H1 (cell line): ENCODE results near the gene ATP2B1. TPM values are rescaled to one million over a fixed set of nuclear protein-coding genes. Genes with fewer than 3 reads are reported as not detected.

Experiments
- CTCF ChIA-PET: fragments of 300-600 bp; sonication (Branson Sonifier 250); formaldehyde crosslinking; loops from one replicate; lab custom pipeline; 2021; ENCODE audit not compliant: partially characterized antibody; lab: Charles Lee
- POLR2A ChIA-PET: fragments of 300-600 bp; sonication (Branson Sonifier 250); formaldehyde crosslinking; loops from one replicate; lab custom pipeline; 2021; ENCODE audit warnings: inconsistent platforms; ENCODE audit not compliant: partially characterized antibody; lab: Charles Lee
- DNase-seq, 2 experiments: peaks; one replicate each; pipeline versions ENCODE4 v3.0.0 to v3.0.0-alpha.2; 2010 to 2022; ENCODE audit warnings: low spot score in 2 of 2, low read depth in 1 of 2, mixed read lengths in 1 of 2
- FAIRE-seq: peaks from 2 replicates; lab custom pipeline; 2011; peaks lifted over from hg19 to GRCh38; lab: Jason Lieb, UNC
- H2AFZ ChIP-seq: 2 replicates; pipeline ENCODE4 v1.8.1; 2012; ENCODE audit warnings: low read length, inconsistent platforms
- H2AK5ac ChIP-seq: 2 replicates; pipeline ENCODE4 v1.6.1; 2013; ENCODE audit warnings: low read depth, low read length
- H2BK120ac ChIP-seq: replicated peaks from 2 replicates; pipeline ENCODE3; 2013; ENCODE audit warnings: low read depth, low read length, inconsistent platforms
- H2BK12ac ChIP-seq: 2 replicates; pipeline ENCODE4 v1.6.1; 2013; ENCODE audit warnings: low read depth, low read length
- H2BK15ac ChIP-seq: 2 replicates; pipeline ENCODE4 v1.6.1; 2013; ENCODE audit warnings: low read length
- H2BK20ac ChIP-seq: 2 replicates; pipeline ENCODE4 v1.6.1; 2013; ENCODE audit warnings: low read length
- H2BK5ac ChIP-seq: 2 replicates; pipeline ENCODE4 v1.6.1; 2013; ENCODE audit warnings: low read depth, low read length
- H3K14ac ChIP-seq: 2 replicates; pipeline ENCODE4 v1.6.1; 2013; ENCODE audit warnings: inconsistent platforms; ENCODE audit not compliant: insufficient read length
- H3K18ac ChIP-seq: 2 replicates; pipeline ENCODE4 v1.6.1; 2013; ENCODE audit warnings: low read length; ENCODE audit errors: extremely low read depth
- H3K23ac ChIP-seq: 2 replicates; pipeline ENCODE4 v1.6.1; 2013; ENCODE audit warnings: inconsistent platforms; ENCODE audit not compliant: insufficient read length
- H3K23me2 ChIP-seq: 2 replicates; pipeline ENCODE4 v1.6.1; 2013; ENCODE audit warnings: low read depth, low read length
- H3K27ac ChIP-seq: 2 replicates; pipeline ENCODE4 v1.6.1; 2011; ENCODE audit warnings: low read depth, low read length, inconsistent platforms
- H3K27me3 ChIP-seq, 4 experiments: replicated peaks in 1 of 4; 1 replicate in 1 of 4; 2 replicates in 3 of 4; pipeline versions ENCODE4 v1.6.1 to v1.8.1; 2011 to 2013; ENCODE audit warnings: low read length in 3 of 4, mild to moderate bottlenecking in 3 of 4, inconsistent platforms in 2 of 4, mixed read lengths in 2 of 4, moderate library complexity in 1 of 4; ENCODE audit not compliant: control insufficient read depth in 3 of 4, insufficient read depth in 3 of 4; ENCODE audit errors: extremely low read depth in 1 of 4
- H3K36me3 ChIP-seq, 4 experiments: 2 replicates each; pipeline versions ENCODE4 v1.6.1 to v1.8.1; 2011 to 2013; ENCODE audit warnings: mild to moderate bottlenecking in 4 of 4, low read length in 3 of 4, moderate library complexity in 2 of 4, control low read depth in 1 of 4, inconsistent platforms in 1 of 4; ENCODE audit not compliant: insufficient read depth in 4 of 4, control insufficient read depth in 2 of 4
- H3K4ac ChIP-seq: replicated peaks from 2 replicates; pipeline ENCODE3; 2013; ENCODE audit warnings: low read length, low read depth, mixed read lengths, inconsistent platforms; ENCODE audit not compliant: insufficient read length
- H3K4me1 ChIP-seq, 4 experiments: replicated peaks in 1 of 4; 1 replicate in 1 of 4; 2 replicates in 3 of 4; pipeline versions ENCODE4 v1.6.1 to v1.8.1; 2011 to 2013; ENCODE audit warnings: low read length in 3 of 4, inconsistent platforms in 2 of 4, mixed read lengths in 1 of 4; ENCODE audit not compliant: insufficient read depth in 4 of 4, control insufficient read depth in 3 of 4
- H3K4me2 ChIP-seq, 2 experiments: 2 replicates each; pipeline versions ENCODE4 v1.6.1 to v1.8.1; 2011 to 2013; ENCODE audit warnings: low read depth in 2 of 2, low read length in 2 of 2, control low read depth in 1 of 2, inconsistent platforms in 1 of 2, mild to moderate bottlenecking in 1 of 2; ENCODE audit not compliant: insufficient read depth in 1 of 2
- H3K4me3 ChIP-seq, 4 experiments: fragments of 200-600, 300-600 bp in 1 of 4; sonication (generic), shearing (Covaris generic), sonication (Bioruptor Twin) in 1 of 4; 2 replicates each; pipeline versions ENCODE4 v1.5.1 to v1.8.1; 2011 to 2016; ENCODE audit warnings: low read length in 4 of 4, low read depth in 3 of 4, control low read depth in 2 of 4, inconsistent platforms in 2 of 4, mild to moderate bottlenecking in 2 of 4, mixed read lengths in 1 of 4, moderate library complexity in 1 of 4; ENCODE audit not compliant: insufficient read depth in 2 of 4; ENCODE audit errors: extremely low read depth in 1 of 4
- H3K56ac ChIP-seq: replicated peaks from 2 replicates; pipeline ENCODE3; 2013; ENCODE audit warnings: low read depth, mild to moderate bottlenecking, mixed read lengths, low read length, inconsistent platforms; ENCODE audit not compliant: insufficient read length
- H3K79me1 ChIP-seq: 2 replicates; pipeline ENCODE4 v1.6.1; 2013; ENCODE audit warnings: low read depth, low read length, control low read depth
- H3K79me2 ChIP-seq, 2 experiments: 2 replicates each; pipeline versions ENCODE4 v1.6.1 to v1.8.1; 2012 to 2013; ENCODE audit warnings: low read length in 2 of 2, mild to moderate bottlenecking in 2 of 2, inconsistent platforms in 1 of 2; ENCODE audit not compliant: insufficient read depth in 2 of 2, control insufficient read depth in 1 of 2
- H3K9ac ChIP-seq, 4 experiments: replicated peaks in 1 of 4; 1 replicate in 1 of 4; 2 replicates in 3 of 4; pipeline versions ENCODE4 v1.6.1 to v1.8.1; 2011 to 2013; ENCODE audit warnings: low read depth in 3 of 4, low read length in 3 of 4, control low read depth in 2 of 4, mild to moderate bottlenecking in 2 of 4, moderate library complexity in 2 of 4, inconsistent platforms in 1 of 4; ENCODE audit errors: extremely low read depth in 1 of 4
- H3K9me3 ChIP-seq, 2 experiments: 2 replicates each; pipeline versions ENCODE4 v1.6.1 to v1.8.1; 2012 to 2013; ENCODE audit warnings: mild to moderate bottlenecking in 2 of 2, moderate library complexity in 2 of 2, control low read depth in 1 of 2, inconsistent platforms in 1 of 2, low read depth in 1 of 2, low read length in 1 of 2, mixed read lengths in 1 of 2; ENCODE audit not compliant: insufficient read depth in 2 of 2
- H4K20me1 ChIP-seq, 2 experiments: replicated peaks in 1 of 2; 2 replicates each; pipeline versions ENCODE3 to v1.8.1; 2011 to 2013; ENCODE audit warnings: inconsistent platforms in 2 of 2, low read length in 2 of 2, mild to moderate bottlenecking in 1 of 2; ENCODE audit not compliant: insufficient read depth in 2 of 2, control insufficient read depth in 1 of 2
- H4K5ac ChIP-seq: 2 replicates; pipeline ENCODE4 v1.6.1; 2013; ENCODE audit warnings: low read length, low read depth, mixed read lengths, inconsistent platforms; ENCODE audit not compliant: insufficient read length
- H4K8ac ChIP-seq: 2 replicates; pipeline ENCODE4 v1.8.0; 2013; ENCODE audit warnings: mild to moderate bottlenecking, moderate library complexity, low read length, inconsistent platforms; ENCODE audit not compliant: insufficient read depth; ENCODE audit errors: extremely low read depth
- H4K91ac ChIP-seq: replicated peaks from 2 replicates; pipeline ENCODE3; 2013; ENCODE audit warnings: low read length, mixed read lengths, inconsistent platforms; ENCODE audit not compliant: insufficient read length
- CBX5 ChIP-seq: fragments of 300-800, 300-1000 bp; sonication (generic); IDR thresholded peaks from 2 replicates; pipeline ENCODE4 v1.7.1; 2016; ENCODE audit warnings: antibody characterized with exemption, low read length, low read depth
- KDM4A ChIP-seq: IDR thresholded peaks from one replicate; pipeline ENCODE4 v1.7.1; 2012; ENCODE audit warnings: low read depth, mild to moderate bottlenecking, moderate library complexity, low read length, inconsistent platforms; ENCODE audit not compliant: severe bottlenecking
- SRF ChIP-seq: IDR thresholded peaks from 2 replicates; pipeline ENCODE4 v1.6.1; 2011; ENCODE audit warnings: mild to moderate bottlenecking, low read depth, low read length, moderate library complexity
- TAF7 ChIP-seq: optimal IDR thresholded peaks from 2 replicates; pipeline ENCODE3; 2011; ENCODE audit warnings: low read depth, mild to moderate bottlenecking, inconsistent platforms, low read length, moderate library complexity, borderline replicate concordance
- TBP ChIP-seq: IDR thresholded peaks from 2 replicates; pipeline ENCODE4 v1.6.1; 2011; ENCODE audit warnings: low read depth, low read length, improper control_type of control experiment
- TEAD4 ChIP-seq: IDR thresholded peaks from 2 replicates; pipeline ENCODE4 v1.6.1; 2012; ENCODE audit warnings: low read depth, low read length, inconsistent platforms, mixed read lengths
- WGBS, 2 experiments: shearing (Covaris generic) in 1 of 2; methylation state at CpG; one replicate each; pipeline versions ENCODE4 v1.1.6 to v1.1.7; 2013 to 2015; ENCODE audit warnings: low lambda C conversion rate in 2 of 2, mixed read lengths in 2 of 2, inconsistent platforms in 1 of 2, low coverage in 1 of 2, missing lambda C conversion rate in 1 of 2; ENCODE audit not compliant: insufficient replicate concordance in 2 of 2, insufficient coverage in 1 of 2, insufficient read length in 1 of 2; ENCODE audit errors: extremely low coverage in 1 of 2, missing lambda C conversion rate in 1 of 2; 5-methylcytosine and 5-hydroxymethylcytosine counted together
- long read RNA-seq, 2 experiments: library from RNA in 1 of 2; library from capped mRNA in 1 of 2; stranded (forward); transcript quantifications; one replicate each; pipeline ENCODE4 v2.0.0, GENCODE V29; 2021; ENCODE audit warnings: inconsistent platforms in 1 of 2
- polyA minus RNA-seq, 3 experiments: library from RNA; depleted of rRNA, polyadenylated mRNA; stranded (reverse); fragments of >200 nt; gene quantifications; 1 replicate in 2 of 3; 2 replicates in 1 of 3; pipeline ENCODE4 v1.2.3, GENCODE V29; 2011
- polyA plus RNA-seq, 7 experiments: library from polyadenylated mRNA; depleted of rRNA in 3 of 7; stranded (reverse) in 5 of 7; unstranded in 2 of 7; fragments of >200 nt in 5 of 7; fragments of 200-250 nt in 2 of 7; gene quantifications; 1 replicate in 5 of 7; 2 replicates in 1 of 7; 4 replicates in 1 of 7; pipeline versions ENCODE4 v1.2.1 to v1.2.3, GENCODE V29; 2011 to 2013; ENCODE audit warnings: missing spikeins in 2 of 7, mixed read lengths in 2 of 7
- total RNA-seq: library from RNA; stranded (reverse); fragmentation: NEBNext Ultra II Directional; extraction: Animal tissue kit (Norgen Biotek cat#: 25700); gene quantifications from 2 replicates; pipeline ENCODE4 v1.2.1, GENCODE V29; 2021
- TF ChIP-seq, protein P1 (sequence below): IDR thresholded peaks from 2 replicates; pipeline ENCODE4 v1.6.1; 2011; ENCODE audit warnings: low read length, improper control_type of control experiment

ATP2B1 gene
- 29.9 and 32.0 TPM in 2 replicates for total RNA-seq
- polyA plus RNA-seq (2011; rRNA removed): 2.5 and 4.3 TPM in 2 replicates
- polyA plus RNA-seq (2011; cell fraction: cytosol; rRNA removed): 6.1 TPM
- polyA plus RNA-seq (2011; cell fraction: nucleus; rRNA removed): 5.4 TPM
- polyA plus RNA-seq (2012, experiment 1 of 2): 14.3 to 32.7 TPM (median 18.1 TPM) in 4 replicates
- 0.92 TPM for polyA plus RNA-seq (2012, experiment 2 of 2)
- polyA plus RNA-seq (2013, experiment 1 of 2): 30.4 TPM
- 33.8 TPM for polyA plus RNA-seq (2013, experiment 2 of 2)
- polyA minus RNA-seq (2011; rRNA and poly(A)+ RNA removed): 14.9 and 22.2 TPM in 2 replicates
- polyA minus RNA-seq (2011; cell fraction: cytosol; rRNA and poly(A)+ RNA removed): 15.8 TPM
- 42.7 TPM for polyA minus RNA-seq (2011; cell fraction: nucleus; rRNA and poly(A)+ RNA removed)
- long read RNA-seq, experiment 1, full-length matches to known transcripts: 2 of 32 reads
- long read RNA-seq, experiment 1, partial matches to known transcripts: 10 of 32 reads
- long read RNA-seq, experiment 1, other reads (novel, unspliced or antisense): 20 of 32 reads
- long read RNA-seq, experiment 2, partial matches to known transcripts: 11 of 14 reads
- long read RNA-seq, experiment 2, other reads (novel, unspliced or antisense): 3 of 14 reads

DNA sequence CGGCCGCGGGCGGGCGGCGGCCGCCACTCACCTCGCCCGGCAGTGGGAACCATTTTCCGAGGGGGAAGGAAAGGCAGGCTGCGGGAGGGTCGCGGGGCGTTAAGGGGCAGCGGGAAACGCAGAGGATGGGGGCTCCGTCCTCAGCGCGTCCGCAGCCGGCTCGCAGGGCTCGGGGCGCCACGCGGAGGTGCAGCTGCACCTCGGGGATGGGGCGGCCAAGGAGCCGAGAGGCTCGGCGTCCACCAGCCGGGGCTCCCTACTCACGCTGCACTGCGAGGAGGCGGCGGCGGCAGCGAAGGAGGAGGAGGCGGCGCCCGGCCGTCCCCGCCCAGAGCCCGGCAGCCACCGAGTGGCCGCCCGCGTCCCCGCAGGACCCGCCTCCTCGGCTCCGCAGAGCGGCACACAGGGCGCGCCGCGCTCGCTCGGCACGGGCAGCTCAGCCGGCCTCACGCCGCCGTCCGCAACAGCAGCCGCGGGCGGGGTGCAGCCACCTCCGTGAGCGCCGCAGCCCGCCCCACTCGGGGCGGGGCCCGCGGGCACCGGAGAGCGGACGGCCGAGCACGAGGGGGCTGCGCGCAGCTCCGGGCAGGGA is at the start of gene ATP2B1:
ATP2B1 (minus strand) TSS at position 274 of the 592 bp plus-strand sequence. CDS start 52,952 bp downstream, outside the sequence.
- Histone ChIP-seq H3K36me3 (no peaks in the 10 kb centered on the region), H3K14ac (no peak within 1 kb of the TSS), H2BK120ac (no peak within 1 kb of the TSS), H3K23ac (no peak within 1 kb of the TSS), H2BK12ac (peak within 1 kb of the TSS; percentile 65; the same call in 1 of the 2 replicates), H2BK5ac (peak within 1 kb of the TSS; percentile 89; the same call in 1 of the 2 replicates), H4K8ac (peak within 1 kb of the TSS; percentile 98), H3K27ac (peak within 1 kb of the TSS; percentile 90), H4K5ac (peak within 1 kb of the TSS; percentile 95), H3K56ac (peak within 1 kb of the TSS; percentile 78), H2AFZ (peak within 1 kb of the TSS; percentile 78; the same call in 1 of the 2 replicates), H4K91ac (no peak within 1 kb of the TSS), H3K4me3 (peak within 1 kb of the TSS; percentile 79 to 88 (median 87)), H3K79me2 (peaks cover 0 to 39% of the 10 kb centered on the region in 2 experiments; a peak in 2 of 4 replicates), H2AK5ac (no peak within 1 kb of the TSS), H3K18ac (peak within 1 kb of the TSS; percentile 85; the same call in 1 of the 2 replicates), H2BK20ac (no peak within 1 kb of the TSS), H3K79me1 (no peaks in the 10 kb centered on the region; the same call in 1 of the 2 replicates), H3K4me1 (no peaks in the 10 kb centered on the region; a peak in 1 of 7 replicates), H3K9me3 (no peaks in the 10 kb centered on the region), H4K20me1 (peaks cover 11 to 15% of the 10 kb centered on the region in 2 experiments), H3K4me2 (peak within 1 kb of the TSS; percentile 79 to 98), H3K27me3 (peaks cover 0 to 26% (median 13%) of the 10 kb centered on the region in 4 experiments; a peak in 5 of 7 replicates), H2BK15ac (no peak within 1 kb of the TSS; the same call in 1 of the 2 replicates), H3K23me2 (peaks cover 14% of the 10 kb centered on the region; the same call in 1 of the 2 replicates), H3K9ac (peak within 1 kb of the TSS; percentile 81 to 94 (median 88)), H3K4ac (no peak within 1 kb of the TSS)
- POLR2A ChIA-PET: interaction anchor here (0.8 to 2.7 kb wide), 7 partner anchors 9 to 359 kb away, joined by 3 to 13 read pairs (median 3); partner anchors contain the start of genes DUSP6 and GALNT4
- WGBS, 2 experiments: 2% methylated on average over 56 of the region's 84 CpGs; no CpG with 5 or more reads in 1 of the 2 experiments
- peak in 1 of 2 experiments; percentile 82 for DNase-seq
- FAIRE-seq: no peak
- CTCF ChIA-PET: interaction anchor here (0.8 to 1.2 kb wide), 2 partner anchors 69 to 100 kb away, joined by 3 to 5 read pairs; no protein-coding TSS in a partner anchor
- TF ChIP-seq TEAD4 (no peak), CBX5 (no peak), TBP (peak; percentile 62; the same call in 1 of the 2 replicates), KDM4A (peak; percentile 69), TAF7 (peak; percentile 31), SRF (no peak)
- TF ChIP-seq, protein P1, sequence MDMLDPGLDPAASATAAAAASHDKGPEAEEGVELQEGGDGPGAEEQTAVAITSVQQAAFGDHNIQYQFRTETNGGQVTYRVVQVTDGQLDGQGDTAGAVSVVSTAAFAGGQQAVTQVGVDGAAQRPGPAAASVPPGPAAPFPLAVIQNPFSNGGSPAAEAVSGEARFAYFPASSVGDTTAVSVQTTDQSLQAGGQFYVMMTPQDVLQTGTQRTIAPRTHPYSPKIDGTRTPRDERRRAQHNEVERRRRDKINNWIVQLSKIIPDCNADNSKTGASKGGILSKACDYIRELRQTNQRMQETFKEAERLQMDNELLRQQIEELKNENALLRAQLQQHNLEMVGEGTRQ: no peak
